Measurements from ENCODE around the gene DLL3.

GRCh38 chr19:39492225-39492624, 6.5 kb upstream of the DLL3 start:
- no peak for TF ChIP-seq CTCF (IDR thresholded peaks at IDR 0.05)
- TF ChIP-seq POLR2A (IDR thresholded peaks at IDR 0.05), result no peak
